ENCODE data around the gene KRTAP10-5.

GRCh38 chr21:44598061-44598460 lies 17.7 kb upstream of the KRTAP10-5 start:
- no peak for TF ChIP-seq POLR2A (IDR thresholded peaks at IDR 0.05; ENCODE audit: low read depth, low read length)
- no peak for TF ChIP-seq POLR2AphosphoS5 (IDR thresholded peaks at IDR 0.05; ENCODE audit: low read depth, low read length)
- no peak for TF ChIP-seq TAF1 (IDR thresholded peaks at IDR 0.05; ENCODE audit: borderline replicate concordance, low read depth, low read length)

Measured in GM12892 (cell line).